ENCODE measurements around the gene TSPAN33.
"Not testable (repeated sequence)": the region's sequence is repeated elsewhere in the genome, so short reads cannot be mapped to it uniquely, and the experiment has no call there.

The TSPAN33 gene

DNA sequence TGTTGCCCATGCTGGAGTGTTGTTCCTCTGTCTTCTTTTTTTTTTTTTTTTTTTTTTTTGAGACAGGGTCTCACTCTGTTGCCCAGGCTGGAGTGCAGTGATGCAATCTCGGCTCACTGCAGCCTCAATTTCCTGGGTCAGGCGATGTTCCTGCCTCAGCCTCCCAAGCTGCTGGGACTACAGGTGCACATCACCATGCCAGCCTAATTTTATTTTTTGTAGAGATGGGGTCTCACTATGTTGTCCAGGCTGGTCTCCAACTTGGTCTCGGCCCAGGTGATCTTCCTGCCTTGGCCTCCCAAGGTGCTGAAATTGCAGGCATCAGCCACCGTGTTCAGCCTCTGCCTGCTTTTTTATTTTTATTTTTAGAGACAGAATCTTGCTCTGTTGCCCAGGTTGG lies 74.7 kb downstream of the TSPAN33 start:
- not testable (repeated sequence) for H3K4me1 ChIP-seq (ENCODE audit: control insufficient read depth, insufficient read depth, low read length, unreplicated experiment); H3K27ac ChIP-seq (ENCODE audit: low read depth, low read length); H3K36me3 ChIP-seq (ENCODE audit: insufficient read depth, low read length); H3K4me3 ChIP-seq (ENCODE audit: low read depth, low read length); H3K79me2 ChIP-seq (ENCODE audit: control insufficient read depth, insufficient read depth, low read length, unreplicated experiment); H3K27me3 ChIP-seq (ENCODE audit: insufficient read depth, low read length); H2AFZ ChIP-seq (ENCODE audit: low read length, unreplicated experiment)
